Loucy (cell line): ENCODE data around the gene PNMA6E.

Source experiments
- CTCF ChIP-seq: fragments of 200-600 bp; sonication (generic); conservative IDR thresholded peaks from 2 replicates; pipeline ENCODE4 v1.5.1; 2014; ENCODE audit warnings: mild to moderate bottlenecking, antibody characterized with exemption, low read length
- EZH2phosphoT487 ChIP-seq: fragments of 200-600 bp; IDR thresholded peaks from 2 replicates; pipeline ENCODE4 v1.6.1; 2018; ENCODE audit warnings: antibody characterized with exemption, mild to moderate bottlenecking, moderate library complexity, borderline replicate concordance

GRCh38 chrX:153405426-153405825, 4.3 kb upstream of the PNMA6E start:
- TF ChIP-seq CTCF (no peak), EZH2phosphoT487 (no peak)
